Measurements from ENCODE around the gene LUC7L3.

Gene LUC7L3

GRCh38 chr17:50774225-50774803 is 54.9 kb downstream of the LUC7L3 start:
- no peaks in the 10 kb centered on the region for H3K27me3 ChIP-seq (ENCODE audit: insufficient read depth, poor library complexity, severe bottlenecking)
- DNase-seq (ENCODE audit: low spot score) (no peak), ATAC-seq (ENCODE audit: low read depth) (no peak; the same call in 2 of the 3 replicates)
- H3K36me3 ChIP-seq (ENCODE audit: low read depth) = no peaks in the 10 kb centered on the region
- no peak overlapping the region for H3K27ac ChIP-seq (ENCODE audit: poor library complexity, severe bottlenecking)
- TF ChIP-seq, protein P1, sequence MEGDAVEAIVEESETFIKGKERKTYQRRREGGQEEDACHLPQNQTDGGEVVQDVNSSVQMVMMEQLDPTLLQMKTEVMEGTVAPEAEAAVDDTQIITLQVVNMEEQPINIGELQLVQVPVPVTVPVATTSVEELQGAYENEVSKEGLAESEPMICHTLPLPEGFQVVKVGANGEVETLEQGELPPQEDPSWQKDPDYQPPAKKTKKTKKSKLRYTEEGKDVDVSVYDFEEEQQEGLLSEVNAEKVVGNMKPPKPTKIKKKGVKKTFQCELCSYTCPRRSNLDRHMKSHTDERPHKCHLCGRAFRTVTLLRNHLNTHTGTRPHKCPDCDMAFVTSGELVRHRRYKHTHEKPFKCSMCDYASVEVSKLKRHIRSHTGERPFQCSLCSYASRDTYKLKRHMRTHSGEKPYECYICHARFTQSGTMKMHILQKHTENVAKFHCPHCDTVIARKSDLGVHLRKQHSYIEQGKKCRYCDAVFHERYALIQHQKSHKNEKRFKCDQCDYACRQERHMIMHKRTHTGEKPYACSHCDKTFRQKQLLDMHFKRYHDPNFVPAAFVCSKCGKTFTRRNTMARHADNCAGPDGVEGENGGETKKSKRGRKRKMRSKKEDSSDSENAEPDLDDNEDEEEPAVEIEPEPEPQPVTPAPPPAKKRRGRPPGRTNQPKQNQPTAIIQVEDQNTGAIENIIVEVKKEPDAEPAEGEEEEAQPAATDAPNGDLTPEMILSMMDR (IDR thresholded peaks at IDR 0.05; ENCODE audit: poor library complexity, severe bottlenecking) = no peak
- H3K9me3 ChIP-seq (ENCODE audit: severe bottlenecking) = no peaks in the 10 kb centered on the region
- H3K4me1 ChIP-seq (ENCODE audit: insufficient read depth, poor library complexity, severe bottlenecking) = no peaks in the 10 kb centered on the region
- no peak overlapping the region for H3K4me3 ChIP-seq (ENCODE audit: severe bottlenecking)

DNA sequence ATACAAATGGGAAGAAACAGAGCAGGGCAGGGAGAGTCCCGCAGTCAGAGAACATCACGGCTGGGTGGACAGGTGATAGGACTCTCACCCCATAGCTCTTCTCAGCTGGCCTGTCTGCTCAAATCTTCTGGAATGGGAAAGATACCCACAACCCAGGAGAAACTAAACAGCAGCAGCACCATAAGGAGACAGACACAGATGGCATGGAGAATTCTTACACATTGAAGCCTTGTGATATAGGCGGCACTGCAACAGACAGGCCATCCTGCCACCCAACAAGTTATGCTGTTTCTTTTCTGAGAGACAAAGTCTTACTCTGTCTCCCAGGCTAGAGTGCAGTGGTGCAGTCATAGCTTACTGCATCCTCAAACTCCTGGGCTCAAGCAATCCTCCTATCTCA is 56.5 kb downstream of the LUC7L3 start:
- no peak overlapping the region for H3K4me3 ChIP-seq (ENCODE audit: severe bottlenecking)
- no peaks in the 10 kb centered on the region for H3K36me3 ChIP-seq (ENCODE audit: low read depth)
- TF ChIP-seq, protein P1 (IDR thresholded peaks at IDR 0.05; ENCODE audit: poor library complexity, severe bottlenecking) = no peak
- no peaks in the 10 kb centered on the region for H3K9me3 ChIP-seq (ENCODE audit: severe bottlenecking)
- DNase-seq (ENCODE audit: low spot score) (no peak), ATAC-seq (ENCODE audit: low read depth) (no peak)
- no peaks in the 10 kb centered on the region for H3K27me3 ChIP-seq (ENCODE audit: insufficient read depth, poor library complexity, severe bottlenecking)
- no peaks in the 10 kb centered on the region for H3K4me1 ChIP-seq (ENCODE audit: insufficient read depth, poor library complexity, severe bottlenecking)
- no peak overlapping the region for H3K27ac ChIP-seq (ENCODE audit: poor library complexity, severe bottlenecking)

GRCh38 chr17:50778471-50778870 is 59.1 kb downstream of the LUC7L3 start:
- Histone ChIP-seq H3K27ac (ENCODE audit: poor library complexity, severe bottlenecking) (no peak overlapping the region), H3K9me3 (ENCODE audit: severe bottlenecking) (no peaks in the 10 kb centered on the region), H3K4me3 (ENCODE audit: severe bottlenecking) (no peak overlapping the region), H3K27me3 (ENCODE audit: insufficient read depth, poor library complexity, severe bottlenecking) (no peaks in the 10 kb centered on the region), H3K4me1 (ENCODE audit: insufficient read depth, poor library complexity, severe bottlenecking) (no peaks in the 10 kb centered on the region), H3K36me3 (ENCODE audit: low read depth) (no peaks in the 10 kb centered on the region)
- TF ChIP-seq, protein P1 (IDR thresholded peaks at IDR 0.05; ENCODE audit: poor library complexity, severe bottlenecking) = no peak
- no peak for ATAC-seq (ENCODE audit: low read depth)
- no peak for DNase-seq (ENCODE audit: low spot score)

GRCh38 chr17:50778988-50779387 is 59.6 kb downstream of the LUC7L3 start:
- DNase-seq (ENCODE audit: low spot score) (no peak), ATAC-seq (ENCODE audit: low read depth) (no peak)
- no peak overlapping the region for H3K4me3 ChIP-seq (ENCODE audit: severe bottlenecking)
- H3K27ac ChIP-seq (ENCODE audit: poor library complexity, severe bottlenecking) = no peak overlapping the region
- no peaks in the 10 kb centered on the region for H3K9me3 ChIP-seq (ENCODE audit: severe bottlenecking)
- no peaks in the 10 kb centered on the region for H3K4me1 ChIP-seq (ENCODE audit: insufficient read depth, poor library complexity, severe bottlenecking)
- no peaks in the 10 kb centered on the region for H3K27me3 ChIP-seq (ENCODE audit: insufficient read depth, poor library complexity, severe bottlenecking)
- no peaks in the 10 kb centered on the region for H3K36me3 ChIP-seq (ENCODE audit: low read depth)
- TF ChIP-seq, protein P1 (IDR thresholded peaks at IDR 0.05; ENCODE audit: poor library complexity, severe bottlenecking) = no peak

GRCh38 chr17:50779747-50780353 is 60.4 kb downstream of the LUC7L3 start:
- no peaks in the 10 kb centered on the region for H3K9me3 ChIP-seq (ENCODE audit: severe bottlenecking)
- no peak for ATAC-seq (ENCODE audit: low read depth)
- no peak for DNase-seq (ENCODE audit: low spot score)
- no peaks in the 10 kb centered on the region for H3K36me3 ChIP-seq (ENCODE audit: low read depth)
- H3K4me3 ChIP-seq (ENCODE audit: severe bottlenecking) = no peak overlapping the region
- no peaks in the 10 kb centered on the region for H3K27me3 ChIP-seq (ENCODE audit: insufficient read depth, poor library complexity, severe bottlenecking)
- no peak overlapping the region for H3K27ac ChIP-seq (ENCODE audit: poor library complexity, severe bottlenecking)
- TF ChIP-seq, protein P1 (IDR thresholded peaks at IDR 0.05; ENCODE audit: poor library complexity, severe bottlenecking) = no peak
- no peaks in the 10 kb centered on the region for H3K4me1 ChIP-seq (ENCODE audit: insufficient read depth, poor library complexity, severe bottlenecking)
